Measurements from ENCODE around the gene HNRNPF.

DNA sequence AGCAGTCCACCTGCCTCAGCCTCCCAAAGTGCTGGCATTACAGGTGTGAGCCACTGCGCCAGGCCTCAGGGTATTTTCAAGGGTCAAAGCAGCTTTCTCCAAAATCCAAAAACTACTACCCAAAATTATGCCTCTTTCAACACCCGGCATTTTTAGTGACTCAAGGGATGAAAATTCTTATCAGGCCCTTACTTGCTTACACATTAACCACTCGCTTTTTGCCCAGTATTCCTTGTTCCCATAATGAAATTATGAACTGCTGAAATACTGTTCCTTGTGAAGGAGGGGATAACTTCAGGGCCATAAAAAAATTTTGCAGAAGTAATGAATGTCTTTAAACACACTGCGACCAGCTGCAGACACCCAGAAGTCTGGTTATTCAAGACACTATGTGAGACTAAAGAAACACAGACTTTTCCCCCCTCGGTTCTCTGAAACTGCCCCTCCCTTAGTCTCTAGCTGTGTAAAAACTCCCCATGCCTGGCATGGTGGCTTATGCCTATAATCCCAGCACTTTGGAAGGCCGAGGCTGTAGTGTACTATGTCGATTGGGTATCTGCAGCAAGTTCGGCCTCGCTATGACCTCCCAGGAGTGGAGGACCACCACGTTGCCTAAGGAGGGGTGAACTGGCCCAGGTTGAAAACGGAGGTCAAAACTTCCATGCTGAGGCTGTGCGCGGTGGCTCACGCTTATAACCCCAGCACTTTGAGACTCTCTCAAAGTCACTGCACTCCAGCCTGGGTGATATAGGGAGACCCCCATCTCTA lies 25.6 kb downstream of the HNRNPF start:
- TF ChIP-seq CEBPB (IDR thresholded peaks at IDR 0.05; ENCODE audit: low read depth, low read length) (no peak), RAD21 (IDR thresholded peaks at IDR 0.05; ENCODE audit: low read length) (no peak), BHLHE40 (IDR thresholded peaks at IDR 0.05; ENCODE audit: low read depth, low read length) (no peak), MAFK (IDR thresholded peaks at IDR 0.05; ENCODE audit: low read depth, low read length) (no peak), CHD1 (IDR thresholded peaks at IDR 0.05; ENCODE audit: low read depth, low read length) (no peak), SMC3 (IDR thresholded peaks at IDR 0.05; ENCODE audit: low read depth, low read length) (no peak), RFX5 (IDR thresholded peaks at IDR 0.05; ENCODE audit: low read depth, low read length) (no peak)
- TF ChIP-seq, protein P1, sequence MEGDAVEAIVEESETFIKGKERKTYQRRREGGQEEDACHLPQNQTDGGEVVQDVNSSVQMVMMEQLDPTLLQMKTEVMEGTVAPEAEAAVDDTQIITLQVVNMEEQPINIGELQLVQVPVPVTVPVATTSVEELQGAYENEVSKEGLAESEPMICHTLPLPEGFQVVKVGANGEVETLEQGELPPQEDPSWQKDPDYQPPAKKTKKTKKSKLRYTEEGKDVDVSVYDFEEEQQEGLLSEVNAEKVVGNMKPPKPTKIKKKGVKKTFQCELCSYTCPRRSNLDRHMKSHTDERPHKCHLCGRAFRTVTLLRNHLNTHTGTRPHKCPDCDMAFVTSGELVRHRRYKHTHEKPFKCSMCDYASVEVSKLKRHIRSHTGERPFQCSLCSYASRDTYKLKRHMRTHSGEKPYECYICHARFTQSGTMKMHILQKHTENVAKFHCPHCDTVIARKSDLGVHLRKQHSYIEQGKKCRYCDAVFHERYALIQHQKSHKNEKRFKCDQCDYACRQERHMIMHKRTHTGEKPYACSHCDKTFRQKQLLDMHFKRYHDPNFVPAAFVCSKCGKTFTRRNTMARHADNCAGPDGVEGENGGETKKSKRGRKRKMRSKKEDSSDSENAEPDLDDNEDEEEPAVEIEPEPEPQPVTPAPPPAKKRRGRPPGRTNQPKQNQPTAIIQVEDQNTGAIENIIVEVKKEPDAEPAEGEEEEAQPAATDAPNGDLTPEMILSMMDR (conservative IDR thresholded peaks at IDR 0.05; ENCODE audit: low read depth, low read length): no peak
- TF ChIP-seq, protein P2, sequence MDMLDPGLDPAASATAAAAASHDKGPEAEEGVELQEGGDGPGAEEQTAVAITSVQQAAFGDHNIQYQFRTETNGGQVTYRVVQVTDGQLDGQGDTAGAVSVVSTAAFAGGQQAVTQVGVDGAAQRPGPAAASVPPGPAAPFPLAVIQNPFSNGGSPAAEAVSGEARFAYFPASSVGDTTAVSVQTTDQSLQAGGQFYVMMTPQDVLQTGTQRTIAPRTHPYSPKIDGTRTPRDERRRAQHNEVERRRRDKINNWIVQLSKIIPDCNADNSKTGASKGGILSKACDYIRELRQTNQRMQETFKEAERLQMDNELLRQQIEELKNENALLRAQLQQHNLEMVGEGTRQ (IDR thresholded peaks at IDR 0.05; ENCODE audit: low read depth, low read length): no peak
